Progenitor cell of endocrine pancreas (in vitro differentiated cells): ENCODE results near the gene ASB5. TPM values are rescaled to one million over a fixed set of nuclear protein-coding genes. Genes with fewer than 3 reads are reported as not detected.
"Not testable (repeated sequence)": the region's sequence is repeated elsewhere in the genome, so short reads cannot be mapped to it uniquely, and the experiment has no call there.

Experiments used
- DNase-seq: peaks from one replicate; pipeline ENCODE4 v3.0.0; 2021; ENCODE audit warnings: low spot score; ENCODE audit not compliant: unreplicated experiment
- H3K27ac Mint-ChIP-seq: 2 replicates; pipeline ENCODE4 v1.8.0; 2021; ENCODE audit warnings: mild to moderate bottlenecking, moderate library complexity, mixed read lengths
- H3K27me3 Mint-ChIP-seq: 2 replicates; pipeline ENCODE4 v1.8.0; 2021; ENCODE audit warnings: mixed read lengths
- H3K36me3 Mint-ChIP-seq: 2 replicates; pipeline ENCODE4 v1.8.0; 2022; ENCODE audit warnings: mixed read lengths; ENCODE audit not compliant: insufficient read depth
- H3K4me1 Mint-ChIP-seq: 2 replicates; pipeline ENCODE4 v1.8.0; 2021; ENCODE audit warnings: low read depth, mixed read lengths
- H3K4me3 Mint-ChIP-seq: 2 replicates; pipeline ENCODE4 v1.8.0; 2021; ENCODE audit warnings: low read depth, mild to moderate bottlenecking, moderate library complexity, mixed read lengths
- H3K9me3 Mint-ChIP-seq: 2 replicates; pipeline ENCODE4 v1.8.0; 2021; ENCODE audit warnings: low read depth, mixed read lengths
- CTCF ChIP-seq: fragments of 200-600 bp; sonication (generic); IDR thresholded peaks from one replicate; pipeline ENCODE4 v1.5.0; 2021; ENCODE audit warnings: antibody characterized with exemption, mild to moderate bottlenecking; ENCODE audit not compliant: unreplicated experiment
- total RNA-seq: library from RNA; stranded (reverse); gene quantifications from 2 replicates; pipeline ENCODE4 v1.2.1, GENCODE V29; 2021

Gene ASB5
- total RNA-seq, 1 donor from 2014 or later = 0.50 TPM

GRCh38 chr4:176229645-176230044 is 39.4 kb downstream of the ASB5 start:
- TF ChIP-seq CTCF = no peak
- H3K27me3 Mint-ChIP-seq = no peaks in the 10 kb centered on the region
- no peak overlapping the region for H3K4me3 Mint-ChIP-seq
- peak overlapping the region; percentile 18 for H3K27ac Mint-ChIP-seq
- H3K4me1 Mint-ChIP-seq = no peaks in the 10 kb centered on the region
- DNase-seq = no peak
- no peaks in the 10 kb centered on the region for H3K36me3 Mint-ChIP-seq
- no peaks in the 10 kb centered on the region for H3K9me3 Mint-ChIP-seq

- Mint-ChIP-seq H3K27me3 (no peaks in the 10 kb centered on the region), H3K27ac (no peak overlapping the region)
- DNase-seq = no peak
Observed at GRCh38 chr4:176226736-176227135, 42.3 kb downstream of the ASB5 start.

GRCh38 chr4:176223561-176223960 is 45.5 kb downstream of the ASB5 start:
- Mint-ChIP-seq H3K4me1 (no peaks in the 10 kb centered on the region), H3K9me3 (no peaks in the 10 kb centered on the region), H3K4me3 (no peak overlapping the region), H3K27me3 (no peaks in the 10 kb centered on the region), H3K36me3 (no peaks in the 10 kb centered on the region), H3K27ac (no peak overlapping the region)
- no peak for DNase-seq
- no peak for TF ChIP-seq CTCF

More at GRCh38 chr4:176226736-176227135, 42.3 kb downstream of the ASB5 start:
- H3K4me3 Mint-ChIP-seq = no peak overlapping the region
- no peak for TF ChIP-seq CTCF
- no peaks in the 10 kb centered on the region for H3K4me1 Mint-ChIP-seq
- no peaks in the 10 kb centered on the region for H3K36me3 Mint-ChIP-seq
- H3K9me3 Mint-ChIP-seq = no peaks in the 10 kb centered on the region

- Mint-ChIP-seq H3K9me3 (no peaks in the 10 kb centered on the region), H3K27ac (no peak overlapping the region), H3K27me3 (no peaks in the 10 kb centered on the region), H3K4me1 (no peaks in the 10 kb centered on the region), H3K4me3 (no peak overlapping the region), H3K36me3 (no peaks in the 10 kb centered on the region)
- no peak for TF ChIP-seq CTCF
- DNase-seq = no peak
Observed at GRCh38 chr4:176222149-176222548, 46.9 kb downstream of the ASB5 start.

- no peaks in the 10 kb centered on the region for H3K27me3 Mint-ChIP-seq
- H3K9me3 Mint-ChIP-seq = peaks cover 2% of the 10 kb centered on the region
- no peaks in the 10 kb centered on the region for H3K36me3 Mint-ChIP-seq
- DNase-seq = no peak
- no peak overlapping the region for H3K4me3 Mint-ChIP-seq
- TF ChIP-seq CTCF = no peak
- no peaks in the 10 kb centered on the region for H3K4me1 Mint-ChIP-seq
- no peak overlapping the region for H3K27ac Mint-ChIP-seq
Observed at GRCh38 chr4:176217510-176217909, 51.5 kb downstream of the ASB5 start.

GRCh38 chr4:176212351-176212750 is 56.7 kb downstream of the ASB5 start:
- not testable (repeated sequence) for DNase-seq, H3K4me3 Mint-ChIP-seq, H3K4me1 Mint-ChIP-seq, H3K27me3 Mint-ChIP-seq, H3K27ac Mint-ChIP-seq, H3K36me3 Mint-ChIP-seq, H3K9me3 Mint-ChIP-seq
